Endothelial cell of umbilical vein (primary cell): ENCODE measurements around the gene MCM9. TPM values are rescaled to one million over a fixed set of nuclear protein-coding genes. Genes with fewer than 3 reads are reported as not detected.

Experiments used
- BruUV-seq: library from RNA; stranded (reverse); fragments of 400-500 nt; replicated peaks from 2 replicates; lab custom pipeline; 2021; lab: Mats Ljungman, UMichigan
- CTCF ChIA-PET: fragments of 300-600, 350-600 bp; sonication (Branson Sonifier 250); formaldehyde crosslinking; loops from one replicate; lab custom pipeline; 2021; ENCODE audit warnings: antibody characterized with exemption, inconsistent platforms; lab: Charles Lee
- POLR2A ChIA-PET: fragments of 300-600, 350-600 bp; sonication (Branson Sonifier 250); formaldehyde crosslinking; loops from one replicate; lab custom pipeline; 2021; ENCODE audit warnings: antibody characterized with exemption, inconsistent platforms; lab: Charles Lee
- DNase-seq: peaks from one replicate; pipeline ENCODE4 v3.0.0-alpha.2; 2011; ENCODE audit warnings: low read depth, low spot score
- FAIRE-seq: peaks from 2 replicates; lab custom pipeline; 2011; peaks lifted over from hg19 to GRCh38; lab: Jason Lieb, UNC
- H2AFZ ChIP-seq: 2 replicates; pipeline ENCODE4 v1.6.0; 2012; ENCODE audit warnings: low read depth, low read length, control low read depth, inconsistent platforms
- H3K27ac ChIP-seq: 2 replicates; pipeline ENCODE4 v1.5.1; 2011; ENCODE audit warnings: low read depth, mild to moderate bottlenecking, control low read depth, low read length, moderate library complexity; ENCODE audit not compliant: insufficient read depth
- H3K27me3 ChIP-seq, 2 experiments: 2 replicates each; pipeline versions ENCODE4 v1.6.0 to v1.6.1; 2011; ENCODE audit warnings: low read length in 2 of 2, mixed read lengths in 1 of 2; ENCODE audit not compliant: control insufficient read depth in 2 of 2, insufficient read depth in 2 of 2
- H3K36me3 ChIP-seq, 2 experiments: 2 replicates in 1 of 2; 3 replicates in 1 of 2; pipeline ENCODE4 v1.5.1; 2011; ENCODE audit warnings: low read length in 2 of 2, mild to moderate bottlenecking in 1 of 2, moderate library complexity in 1 of 2; ENCODE audit not compliant: control insufficient read depth in 2 of 2, insufficient read depth in 2 of 2; ENCODE audit errors: extremely low read depth in 1 of 2
- H3K4me1 ChIP-seq: 3 replicates; pipeline ENCODE4 v1.5.1; 2011; ENCODE audit warnings: mild to moderate bottlenecking, low read length; ENCODE audit not compliant: control insufficient read depth, insufficient read depth; ENCODE audit errors: extremely low read depth
- H3K4me2 ChIP-seq: 2 replicates; pipeline ENCODE4 v1.6.1; 2011; ENCODE audit warnings: low read length, control low read depth, mixed read lengths; ENCODE audit not compliant: insufficient read depth
- H3K4me3 ChIP-seq, 3 experiments: fragments of 200-600 bp in 1 of 3; sonication (generic), shearing (Covaris generic) in 1 of 3; replicated peaks in 1 of 3; 2 replicates each; pipeline ENCODE4 v1.5.1; 2011 to 2016; ENCODE audit warnings: control low read depth in 3 of 3, low read length in 3 of 3, mild to moderate bottlenecking in 2 of 3, inconsistent platforms in 1 of 3, low read depth in 1 of 3, moderate library complexity in 1 of 3; ENCODE audit not compliant: insufficient read depth in 1 of 3
- H3K79me2 ChIP-seq: 2 replicates; pipeline ENCODE4 v1.6.0; 2012; ENCODE audit warnings: low read length, inconsistent platforms; ENCODE audit not compliant: control insufficient read depth, insufficient read depth
- H3K9ac ChIP-seq: replicated peaks from 2 replicates; pipeline ENCODE3; 2011; ENCODE audit warnings: low read length, control low read depth; ENCODE audit not compliant: insufficient read depth; ENCODE audit errors: extremely low read depth
- H3K9me1 ChIP-seq: replicated peaks from 3 replicates; pipeline ENCODE4 v1.6.0; 2011; ENCODE audit warnings: mild to moderate bottlenecking, low read length; ENCODE audit not compliant: control insufficient read depth, insufficient read depth; ENCODE audit errors: extremely low read depth
- H3K9me3 ChIP-seq: replicated peaks from 2 replicates; pipeline ENCODE4 v1.5.1; 2012; ENCODE audit warnings: low read length, inconsistent platforms; ENCODE audit not compliant: control insufficient read depth, insufficient read depth
- H4K20me1 ChIP-seq: replicated peaks from 2 replicates; pipeline ENCODE3; 2011; ENCODE audit warnings: mild to moderate bottlenecking, low read length; ENCODE audit not compliant: control insufficient read depth, insufficient read depth; ENCODE audit errors: extremely low read depth
- FOS ChIP-seq: IDR thresholded peaks from 2 replicates; pipeline ENCODE4 v1.6.1; 2011; ENCODE audit warnings: mild to moderate bottlenecking, low read length, moderate library complexity, borderline replicate concordance; ENCODE audit not compliant: insufficient read depth
- MAX ChIP-seq: IDR thresholded peaks from 2 replicates; pipeline ENCODE4 v1.6.1; 2011; ENCODE audit not compliant: insufficient read depth, insufficient read length
- POLR2A ChIP-seq: IDR thresholded peaks from 2 replicates; pipeline ENCODE4 v1.6.1; 2012; ENCODE audit warnings: low read depth, mild to moderate bottlenecking, control low read depth, low read length
- POLR2AphosphoS5 ChIP-seq: IDR thresholded peaks from 2 replicates; pipeline ENCODE4 v1.6.1; 2012; ENCODE audit warnings: low read depth, mild to moderate bottlenecking, control low read depth, low read length, moderate library complexity; ENCODE audit not compliant: insufficient read depth
- dilution Hi-C: fragments of 300-500 bp; cut with MboI; formaldehyde crosslinking; loops from one replicate; pipeline ENCODE4 v1.15.0; 2019; ENCODE audit warnings: low sequenced_read_pairs; ENCODE audit not compliant: extremely low pct_ligation_motif_present
- intact Hi-C: fragments of 100-400 bp; cut with micrococcal nuclease; formaldehyde crosslinking; loops from one replicate; pipeline ENCODE4 v1.10.0; 2022
- polyA plus RNA-seq, 4 experiments: library from polyadenylated mRNA; depleted of rRNA in 3 of 4; stranded (reverse) in 3 of 4; unstranded in 1 of 4; fragments of >200 nt; gene quantifications; 2 replicates each; pipeline versions ENCODE4 v1.2.1 to v1.2.3, GENCODE V29; 2011 to 2012; ENCODE audit warnings: missing spikeins in 1 of 4
- total RNA-seq: library from RNA; stranded (reverse); gene quantifications from 2 replicates; pipeline ENCODE4 v1.2.3, GENCODE V29; 2021
- TF ChIP-seq, protein P1 (sequence below), 2 donors: IDR thresholded peaks; 1 replicate in 1 of 2; 2 replicates in 1 of 2; pipeline ENCODE4 v1.5.1; 2011; ENCODE audit warnings: low read length in 2 of 2, mild to moderate bottlenecking in 2 of 2, moderate library complexity in 2 of 2, control low read depth in 1 of 2, inconsistent platforms in 1 of 2, low read depth in 1 of 2; ENCODE audit not compliant: insufficient read depth in 1 of 2; ENCODE audit errors: extremely low read depth in 1 of 2

The MCM9 gene
- total and polyA plus RNA-seq, 2 donors (not counting 3 experiments of a cell fraction or from before 2014, with no cell fraction given): 2.0 to 14.1 TPM

GRCh38 chr6:118772886-118773285 is 162.1 kb downstream of the MCM9 start:
- DNase-seq: no peak
- CTCF ChIA-PET: interaction anchor here (1.5 kb wide), 1 partner anchor 490 kb away, joined by 4 read pairs; no protein-coding TSS in a partner anchor

More at GRCh38 chr6:118772886-118773285, 162.1 kb downstream of the MCM9 start:
- Histone ChIP-seq H4K20me1 (no peaks in the 10 kb centered on the region), H3K79me2 (no peaks in the 10 kb centered on the region), H3K9ac (no peak overlapping the region), H2AFZ (no peak overlapping the region), H3K9me1 (no peaks in the 10 kb centered on the region), H3K4me2 (no peak overlapping the region), H3K4me3 (no peak overlapping the region), H3K9me3 (no peaks in the 10 kb centered on the region), H3K27ac (no peak overlapping the region), H3K27me3 (peaks cover 2% of the 10 kb centered on the region in 2 experiments), H3K36me3 (no peaks in the 10 kb centered on the region), H3K4me1 (no peaks in the 10 kb centered on the region)
- BruUV-seq: no TSS peak
- intact Hi-C loops: no loop called here
- POLR2A ChIA-PET: no interaction called here
- no peak for TF ChIP-seq POLR2A
- TF ChIP-seq MAX: no peak
- no peak for TF ChIP-seq FOS
- TF ChIP-seq, protein P1, sequence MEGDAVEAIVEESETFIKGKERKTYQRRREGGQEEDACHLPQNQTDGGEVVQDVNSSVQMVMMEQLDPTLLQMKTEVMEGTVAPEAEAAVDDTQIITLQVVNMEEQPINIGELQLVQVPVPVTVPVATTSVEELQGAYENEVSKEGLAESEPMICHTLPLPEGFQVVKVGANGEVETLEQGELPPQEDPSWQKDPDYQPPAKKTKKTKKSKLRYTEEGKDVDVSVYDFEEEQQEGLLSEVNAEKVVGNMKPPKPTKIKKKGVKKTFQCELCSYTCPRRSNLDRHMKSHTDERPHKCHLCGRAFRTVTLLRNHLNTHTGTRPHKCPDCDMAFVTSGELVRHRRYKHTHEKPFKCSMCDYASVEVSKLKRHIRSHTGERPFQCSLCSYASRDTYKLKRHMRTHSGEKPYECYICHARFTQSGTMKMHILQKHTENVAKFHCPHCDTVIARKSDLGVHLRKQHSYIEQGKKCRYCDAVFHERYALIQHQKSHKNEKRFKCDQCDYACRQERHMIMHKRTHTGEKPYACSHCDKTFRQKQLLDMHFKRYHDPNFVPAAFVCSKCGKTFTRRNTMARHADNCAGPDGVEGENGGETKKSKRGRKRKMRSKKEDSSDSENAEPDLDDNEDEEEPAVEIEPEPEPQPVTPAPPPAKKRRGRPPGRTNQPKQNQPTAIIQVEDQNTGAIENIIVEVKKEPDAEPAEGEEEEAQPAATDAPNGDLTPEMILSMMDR (IDR thresholded peaks at IDR 0.05; ENCODE audit: extremely low read depth in 1 of 2, insufficient read depth in 1 of 2, low read depth in 1 of 2, low read length in 2 of 2): no peak
- no peak for TF ChIP-seq POLR2AphosphoS5
- dilution Hi-C loops: no loop called here
- no peak for FAIRE-seq
